IMR-90 (cell line): ENCODE measurements around the gene GALNT9. TPM values are rescaled to one million over a fixed set of nuclear protein-coding genes. Genes with fewer than 3 reads are reported as not detected.

Experiments
- ATAC-seq: fragments of 200-7000 bp; cut with Tn5 transposase; 2 replicates; pipeline ENCODE4 v1.9.1; 2020; ENCODE audit warnings: low read depth, mild to moderate bottlenecking, moderate library complexity
- BruUV-seq: library from RNA; stranded (reverse); fragments of 400-500 nt; replicated peaks from 2 replicates; lab custom pipeline; 2021; lab: Mats Ljungman, UMichigan
- CTCF ChIA-PET: fragments of 300-600 bp; formaldehyde crosslinking; extraction: SDS; loops from one replicate; lab custom pipeline; 2021; ENCODE audit warnings: antibody characterized with exemption; lab: Yijun Ruan, JAX
- POLR2A ChIA-PET: fragments of 300-600 bp; sonication (Branson Sonifier 250); formaldehyde crosslinking; loops from one replicate; lab custom pipeline; 2022; ENCODE audit warnings: antibody characterized with exemption; ENCODE audit not compliant: unreplicated experiment; lab: Charles Lee
- DNase-seq: peaks from one replicate; pipeline ENCODE4 v3.0.0; 2013
- H2AFZ ChIP-seq: replicated peaks from 2 replicates; pipeline ENCODE3; 2013; ENCODE audit warnings: low read length, mild to moderate bottlenecking; ENCODE audit not compliant: poor library complexity
- H2AK5ac ChIP-seq: 2 replicates; pipeline ENCODE4 v1.6.1; 2013; ENCODE audit warnings: low read depth, low read length, inconsistent platforms
- H2AK9ac ChIP-seq: replicated peaks from 2 replicates; pipeline ENCODE3; 2013; ENCODE audit warnings: mild to moderate bottlenecking, low read depth, low read length, moderate library complexity; ENCODE audit not compliant: poor library complexity
- H2BK120ac ChIP-seq: 2 replicates; pipeline ENCODE4 v1.6.1; 2013; ENCODE audit warnings: low read depth, low read length, inconsistent platforms
- H2BK15ac ChIP-seq: 3 replicates; pipeline ENCODE4 v1.6.1; 2013; ENCODE audit warnings: low read depth, low read length, inconsistent platforms
- H2BK20ac ChIP-seq: 2 replicates; pipeline ENCODE4 v1.6.1; 2013; ENCODE audit warnings: low read depth, mild to moderate bottlenecking, inconsistent platforms, low read length, moderate library complexity
- H2BK5ac ChIP-seq: 2 replicates; pipeline ENCODE4 v1.6.1; 2013; ENCODE audit warnings: mild to moderate bottlenecking, low read depth, low read length, inconsistent platforms; ENCODE audit not compliant: poor library complexity, severe bottlenecking
- H3K14ac ChIP-seq: replicated peaks from 2 replicates; pipeline ENCODE4 v1.6.1; 2013; ENCODE audit warnings: low read depth, low read length, inconsistent platforms
- H3K18ac ChIP-seq: 2 replicates; pipeline ENCODE4 v1.6.1; 2013; ENCODE audit warnings: low read depth, low read length, control low read depth
- H3K23ac ChIP-seq: 2 replicates; pipeline ENCODE4 v1.6.1; 2013; ENCODE audit warnings: low read depth, low read length, inconsistent platforms
- H3K27ac ChIP-seq: 2 replicates; pipeline ENCODE4 v1.5.1; 2013; ENCODE audit warnings: mild to moderate bottlenecking, control low read depth, low read length; ENCODE audit not compliant: insufficient read depth
- H3K27me3 ChIP-seq: 2 replicates; pipeline ENCODE4 v1.6.1; 2013; ENCODE audit warnings: low read length; ENCODE audit not compliant: control insufficient read depth, insufficient read depth
- H3K36me3 ChIP-seq: 2 replicates; pipeline ENCODE4 v1.6.1; 2013; ENCODE audit warnings: low read length, mixed read lengths; ENCODE audit not compliant: control insufficient read depth, insufficient read depth
- H3K4ac ChIP-seq: 2 replicates; pipeline ENCODE4 v1.6.1; 2013; ENCODE audit warnings: low read depth, low read length, inconsistent platforms
- H3K4me1 ChIP-seq: 2 replicates; pipeline ENCODE4 v1.6.1; 2013; ENCODE audit warnings: low read length, mixed read lengths; ENCODE audit not compliant: control insufficient read depth, insufficient read depth
- H3K4me2 ChIP-seq: 2 replicates; pipeline ENCODE4 v1.6.1; 2013; ENCODE audit warnings: low read depth, mild to moderate bottlenecking, control low read depth, low read length, moderate library complexity
- H3K4me3 ChIP-seq: 2 replicates; pipeline ENCODE4 v1.5.1; 2013; ENCODE audit warnings: low read depth, mild to moderate bottlenecking, control low read depth, low read length, moderate library complexity; ENCODE audit not compliant: insufficient read depth
- H3K56ac ChIP-seq: 2 replicates; pipeline ENCODE4 v1.6.1; 2013; ENCODE audit warnings: low read length, inconsistent platforms; ENCODE audit not compliant: insufficient read depth; ENCODE audit errors: extremely low read depth
- H3K79me1 ChIP-seq, 2 experiments: 2 replicates each; pipeline ENCODE4 v1.6.1; 2013; ENCODE audit warnings: low read length in 2 of 2, inconsistent platforms in 1 of 2, low read depth in 1 of 2
- H3K9ac ChIP-seq: 2 replicates; pipeline ENCODE4 v1.6.1; 2013; ENCODE audit warnings: low read depth, low read length, control low read depth
- H3K9me1 ChIP-seq: 2 replicates; pipeline ENCODE4 v1.6.1; 2013; ENCODE audit warnings: low read length, inconsistent platforms; ENCODE audit not compliant: insufficient read depth
- H3K9me3 ChIP-seq: 2 replicates; pipeline ENCODE4 v1.6.1; 2013; ENCODE audit warnings: low read length; ENCODE audit not compliant: control insufficient read depth, insufficient read depth
- H4K20me1 ChIP-seq: 2 replicates; pipeline ENCODE4 v1.6.1; 2013; ENCODE audit warnings: low read length, inconsistent platforms; ENCODE audit not compliant: insufficient read depth
- H4K5ac ChIP-seq: 2 replicates; pipeline ENCODE4 v1.6.1; 2013; ENCODE audit warnings: mild to moderate bottlenecking, low read depth, low read length, control low read depth
- H4K8ac ChIP-seq, 2 experiments: 2 replicates each; pipeline ENCODE4 v1.6.1; 2013; ENCODE audit warnings: low read depth in 2 of 2, low read length in 2 of 2, control low read depth in 1 of 2, inconsistent platforms in 1 of 2
- H4K91ac ChIP-seq: 2 replicates; pipeline ENCODE4 v1.6.1; 2013; ENCODE audit warnings: low read depth, low read length, inconsistent platforms; ENCODE audit not compliant: insufficient read depth
- BHLHE40 ChIP-seq: fragments of 150-350 bp; IDR thresholded peaks from 2 replicates; pipeline ENCODE4 v1.6.1; 2016; ENCODE audit warnings: mild to moderate bottlenecking, low read depth, low read length
- CEBPB ChIP-seq: IDR thresholded peaks from 2 replicates; pipeline ENCODE4 v1.6.1; 2012; ENCODE audit warnings: low read depth, low read length, improper control_type of control experiment
- CHD1 ChIP-seq: IDR thresholded peaks from 2 replicates; pipeline ENCODE4 v1.6.1; 2012; ENCODE audit warnings: low read depth, low read length, improper control_type of control experiment
- ELK1 ChIP-seq: fragments of 150-350 bp; IDR thresholded peaks from 2 replicates; pipeline ENCODE4 v1.6.1; 2016; ENCODE audit warnings: low read depth, mild to moderate bottlenecking, low read length, moderate library complexity, borderline replicate concordance
- FOS ChIP-seq: fragments of 150-350 bp; IDR thresholded peaks from 2 replicates; pipeline ENCODE4 v1.6.1; 2016; ENCODE audit warnings: low read depth, low read length
- MAFK ChIP-seq: IDR thresholded peaks from 2 replicates; pipeline ENCODE4 v1.6.1; 2012; ENCODE audit warnings: low read depth, low read length, improper control_type of control experiment
- MAZ ChIP-seq: IDR thresholded peaks from 2 replicates; pipeline ENCODE4 v1.6.1; 2012; ENCODE audit warnings: low read depth, mild to moderate bottlenecking, low read length, improper control_type of control experiment, moderate library complexity, borderline replicate concordance
- MXI1 ChIP-seq: IDR thresholded peaks from 2 replicates; pipeline ENCODE4 v1.6.1; 2012; ENCODE audit warnings: low read depth, mild to moderate bottlenecking, low read length, moderate library complexity, borderline replicate concordance
- NFE2L2 ChIP-seq: fragments of 150-350 bp; IDR thresholded peaks from 2 replicates; pipeline ENCODE4 v1.6.1; 2016; ENCODE audit warnings: low read depth, mild to moderate bottlenecking, low read length
- POLR2A ChIP-seq: IDR thresholded peaks from 2 replicates; pipeline ENCODE4 v1.6.1; 2012; ENCODE audit warnings: mild to moderate bottlenecking, low read depth, low read length
- RAD21 ChIP-seq: IDR thresholded peaks from 2 replicates; pipeline ENCODE4 v1.6.1; 2012; ENCODE audit warnings: low read length, improper control_type of control experiment
- RCOR1 ChIP-seq: IDR thresholded peaks from 2 replicates; pipeline ENCODE4 v1.6.1; 2012; ENCODE audit warnings: mild to moderate bottlenecking, low read length, improper control_type of control experiment; ENCODE audit not compliant: insufficient replicate concordance
- RFX5 ChIP-seq: IDR thresholded peaks from 2 replicates; pipeline ENCODE4 v1.8.0; 2012; ENCODE audit warnings: low read depth, mild to moderate bottlenecking, low read length, moderate library complexity
- SMC3 ChIP-seq: fragments of 150-350 bp; IDR thresholded peaks from 2 replicates; pipeline ENCODE4 v1.6.1; 2016; ENCODE audit warnings: low read depth, mild to moderate bottlenecking, antibody characterized with exemption, low read length, moderate library complexity
- USF2 ChIP-seq: fragments of 150-350 bp; IDR thresholded peaks from 2 replicates; pipeline ENCODE4 v1.6.1; 2017; ENCODE audit warnings: mild to moderate bottlenecking, antibody characterized with exemption, low read length, low read depth
- WGBS, 2 experiments: methylation state at CpG; one replicate each; pipeline versions ENCODE4 v1.1.5 to v1.1.7; 2013; ENCODE audit warnings: missing lambda C conversion rate in 2 of 2; ENCODE audit not compliant: insufficient read length in 1 of 2; ENCODE audit errors: extremely low coverage in 2 of 2; 5-methylcytosine and 5-hydroxymethylcytosine counted together
- dilution Hi-C: fragments of 300-500 bp; cut with HindIII; formaldehyde crosslinking; loops from one replicate; pipeline ENCODE4 v1.14.3; 2018; ENCODE audit warnings: low sequenced_read_pairs; ENCODE audit not compliant: unreplicated experiment
- in situ Hi-C: fragments of 300-500 bp; cut with MboI; formaldehyde crosslinking; loops from 3 replicates; pipeline ENCODE4 v1.14.3; 2019; ENCODE audit warnings: low sequenced_read_pairs, inconsistent platforms, mixed read lengths
- intact Hi-C: fragments of 100-400 bp; cut with micrococcal nuclease; formaldehyde crosslinking; loops from 2 replicates; pipeline ENCODE4 v1.10.0; 2022
- polyA plus RNA-seq, 3 experiments: library from polyadenylated mRNA; depleted of rRNA; stranded (reverse); fragments of >200 nt; gene quantifications; 2 replicates each; pipeline ENCODE4 v1.2.3, GENCODE V29; 2012; ENCODE audit warnings: low replicate concordance in 1 of 3
- total RNA-seq: library from RNA; depleted of rRNA; stranded (reverse); fragments of >200 nt; gene quantifications from 2 replicates; pipeline ENCODE4 v1.2.3, GENCODE V29; 2012
- TF ChIP-seq, protein P1 (sequence below): conservative IDR thresholded peaks from 2 replicates; pipeline ENCODE4 v1.5.1; 2012; ENCODE audit warnings: mild to moderate bottlenecking, low read depth, low read length, improper control_type of control experiment

Gene GALNT9
- total and polyA plus RNA-seq, 2 of the 4 experiments (the other 2 are of a cell fraction), result under 0.01 to 0.12 TPM

- no peak overlapping the region for H2BK5ac ChIP-seq
- no peak for DNase-seq
- TF ChIP-seq MAZ (no peak), RFX5 (no peak), NFE2L2 (no peak), FOS (no peak), USF2 (no peak), CEBPB (no peak), ELK1 (no peak), BHLHE40 (no peak), MXI1 (no peak), MAFK (no peak), SMC3 (no peak), RCOR1 (no peak), CHD1 (no peak), POLR2A (no peak), RAD21 (no peak)
- TF ChIP-seq, protein P1, sequence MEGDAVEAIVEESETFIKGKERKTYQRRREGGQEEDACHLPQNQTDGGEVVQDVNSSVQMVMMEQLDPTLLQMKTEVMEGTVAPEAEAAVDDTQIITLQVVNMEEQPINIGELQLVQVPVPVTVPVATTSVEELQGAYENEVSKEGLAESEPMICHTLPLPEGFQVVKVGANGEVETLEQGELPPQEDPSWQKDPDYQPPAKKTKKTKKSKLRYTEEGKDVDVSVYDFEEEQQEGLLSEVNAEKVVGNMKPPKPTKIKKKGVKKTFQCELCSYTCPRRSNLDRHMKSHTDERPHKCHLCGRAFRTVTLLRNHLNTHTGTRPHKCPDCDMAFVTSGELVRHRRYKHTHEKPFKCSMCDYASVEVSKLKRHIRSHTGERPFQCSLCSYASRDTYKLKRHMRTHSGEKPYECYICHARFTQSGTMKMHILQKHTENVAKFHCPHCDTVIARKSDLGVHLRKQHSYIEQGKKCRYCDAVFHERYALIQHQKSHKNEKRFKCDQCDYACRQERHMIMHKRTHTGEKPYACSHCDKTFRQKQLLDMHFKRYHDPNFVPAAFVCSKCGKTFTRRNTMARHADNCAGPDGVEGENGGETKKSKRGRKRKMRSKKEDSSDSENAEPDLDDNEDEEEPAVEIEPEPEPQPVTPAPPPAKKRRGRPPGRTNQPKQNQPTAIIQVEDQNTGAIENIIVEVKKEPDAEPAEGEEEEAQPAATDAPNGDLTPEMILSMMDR, result no peak
- no peaks in the 10 kb centered on the region for H4K20me1 ChIP-seq
- no peak overlapping the region for H3K4me2 ChIP-seq
- H3K36me3 ChIP-seq, result no peaks in the 10 kb centered on the region
- H3K18ac ChIP-seq, result no peak overlapping the region
- H3K27ac ChIP-seq, result no peak overlapping the region
- no peak overlapping the region for H3K4ac ChIP-seq
- H3K23ac ChIP-seq, result no peak overlapping the region
- no peak overlapping the region for H4K8ac ChIP-seq
- no peaks in the 10 kb centered on the region for H3K9me1 ChIP-seq
- 79% methylated on average over 29 of the region's 43 CpGs; no CpG with 5 or more reads in 1 of the 2 experiments for WGBS, 2 experiments
- H2BK15ac ChIP-seq, result no peak overlapping the region
- H3K9me3 ChIP-seq, result peaks cover 34% of the 10 kb centered on the region
- no peak overlapping the region for H4K5ac ChIP-seq
- no peak overlapping the region for H2BK120ac ChIP-seq
- no peaks in the 10 kb centered on the region for H3K4me1 ChIP-seq
- no peak for ATAC-seq
- no peak overlapping the region for H3K56ac ChIP-seq
- no peak overlapping the region for H4K91ac ChIP-seq
- H2AFZ ChIP-seq, result no peak overlapping the region
- no peak overlapping the region for H3K4me3 ChIP-seq
- H3K9ac ChIP-seq, result no peak overlapping the region
- H3K79me1 ChIP-seq, result no peaks in the 10 kb centered on the region
- peaks cover 5% of the 10 kb centered on the region; the same call in 1 of the 2 replicates for H3K27me3 ChIP-seq
- H2BK20ac ChIP-seq, result no peak overlapping the region
- BruUV-seq, result no TSS peak
- CTCF ChIA-PET, result no interaction called here
- no peak overlapping the region for H3K14ac ChIP-seq
- dilution Hi-C loops (no loop called here), in situ Hi-C loops (no loop called here), intact Hi-C loops (no loop called here)
- no peak overlapping the region for H2AK5ac ChIP-seq
- POLR2A ChIA-PET, result no interaction called here
- no peak overlapping the region for H2AK9ac ChIP-seq
Observed at GRCh38 chr12:132340266-132341035, 11.1 kb upstream of the GALNT9 start.
